ENCODE data around the gene FNDC3B.

The FNDC3B gene

DNA sequence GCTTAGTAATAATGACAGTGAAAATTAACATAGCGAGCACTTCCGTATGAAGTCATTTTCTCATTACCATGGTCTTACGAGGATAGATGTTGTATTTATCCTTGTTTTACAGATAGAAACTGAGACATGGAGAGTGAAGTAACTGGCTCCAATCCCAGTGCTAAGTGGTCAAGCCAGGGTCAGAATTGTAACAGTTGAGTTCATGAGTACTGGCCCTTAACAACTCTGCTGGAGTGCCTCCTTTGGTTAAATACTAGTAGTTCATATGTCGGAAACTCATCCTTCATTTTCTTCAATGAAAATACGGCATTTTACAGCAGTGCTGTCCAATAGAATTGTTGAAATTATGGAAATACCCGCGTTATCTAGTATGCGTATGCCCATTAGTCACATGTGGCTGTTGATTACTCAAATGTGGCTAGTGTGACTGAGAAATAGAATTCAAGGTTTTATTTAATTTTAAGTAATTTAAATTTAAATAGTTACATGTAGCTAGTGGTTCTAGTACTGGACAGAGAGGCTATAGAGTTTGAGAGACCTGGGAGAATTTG, 32.5 kb downstream of the FNDC3B start:
- no peak for TF ChIP-seq CTCF (IDR thresholded peaks at IDR 0.05; ENCODE audit: low read depth, low read length, missing control alignments)
- DNase-seq (ENCODE audit: low read depth), result no peak
- in situ Hi-C loops (cut with HindIII; ENCODE audit: low sequenced_read_pairs), result no loop called here
- H3K4me3 ChIP-seq (ENCODE audit: low read depth, low read length), result no peak overlapping the region

GRCh38 chr3:172072543-172072942, 33.2 kb downstream of the FNDC3B start:
- in situ Hi-C loops (cut with HindIII; ENCODE audit: low sequenced_read_pairs), result no loop called here
- no peak for TF ChIP-seq CTCF (IDR thresholded peaks at IDR 0.05; ENCODE audit: low read depth, low read length, missing control alignments)
- H3K4me3 ChIP-seq (ENCODE audit: low read depth, low read length), result no peak overlapping the region
- DNase-seq (ENCODE audit: low read depth), result no peak

DNA sequence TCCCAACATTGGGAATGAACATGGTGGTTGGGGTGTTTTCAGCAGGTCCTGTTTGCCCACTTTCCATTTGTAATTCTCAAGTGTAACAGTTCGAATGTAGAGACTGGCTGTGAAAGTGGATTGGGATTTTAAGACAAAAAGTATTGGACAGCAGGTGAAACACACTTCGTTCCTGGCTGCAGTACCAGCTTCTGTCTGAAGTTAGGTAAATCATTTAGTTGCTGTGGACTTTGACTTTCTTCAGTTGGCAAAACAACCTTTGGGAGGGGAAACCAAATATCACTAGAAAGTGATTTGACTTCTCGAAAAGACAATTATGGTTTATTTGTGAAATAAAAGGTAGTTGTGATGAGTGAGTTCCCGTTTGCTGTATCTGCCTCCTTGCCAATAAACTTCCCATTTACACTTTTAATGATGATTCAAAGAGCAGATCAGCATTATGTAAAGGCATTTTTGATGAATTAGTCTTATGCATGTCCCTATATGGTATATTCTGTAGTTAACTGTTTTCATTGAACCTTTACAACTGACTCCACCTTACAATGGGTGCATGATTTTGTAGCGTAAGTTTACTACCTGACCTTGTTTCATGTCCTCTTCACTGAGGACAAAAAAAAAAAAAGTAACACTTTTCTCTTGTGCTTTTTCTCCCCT, 34.0 kb downstream of the FNDC3B start:
- no peak for DNase-seq (ENCODE audit: low read depth)
- no peak overlapping the region for H3K4me3 ChIP-seq (ENCODE audit: low read depth, low read length)
- in situ Hi-C loops (cut with HindIII; ENCODE audit: low sequenced_read_pairs), result no loop called here
- no peak for TF ChIP-seq CTCF (IDR thresholded peaks at IDR 0.05; ENCODE audit: low read depth, low read length, missing control alignments)

- DNase-seq (ENCODE audit: low read depth), result no peak
- in situ Hi-C loops (cut with HindIII; ENCODE audit: low sequenced_read_pairs), result no loop called here
- H3K4me3 ChIP-seq (ENCODE audit: low read depth, low read length), result no peak overlapping the region
- no peak for TF ChIP-seq CTCF (IDR thresholded peaks at IDR 0.05; ENCODE audit: low read depth, low read length, missing control alignments)
These were observed 34.7 kb downstream of the FNDC3B start for GRCh38 chr3:172074032-172074431.

GRCh38 chr3:172074586-172074985, 35.2 kb downstream of the FNDC3B start:
- no peak overlapping the region for H3K4me3 ChIP-seq (ENCODE audit: low read depth, low read length)
- in situ Hi-C loops (cut with HindIII; ENCODE audit: low sequenced_read_pairs), result no loop called here
- no peak for DNase-seq (ENCODE audit: low read depth)
- TF ChIP-seq CTCF (IDR thresholded peaks at IDR 0.05; ENCODE audit: low read depth, low read length, missing control alignments), result no peak

- no peak for DNase-seq (ENCODE audit: low read depth)
- in situ Hi-C loops (cut with HindIII; ENCODE audit: low sequenced_read_pairs), result no loop called here
- no peak for TF ChIP-seq CTCF (IDR thresholded peaks at IDR 0.05; ENCODE audit: low read depth, low read length, missing control alignments)
- no peak overlapping the region for H3K4me3 ChIP-seq (ENCODE audit: low read depth, low read length)
These were observed 36.8 kb downstream of the FNDC3B start for GRCh38 chr3:172076212-172076611.

Data from astrocyte of the cerebellum (primary cell).